ENCODE measurements around the gene SHISAL1.

- TF ChIP-seq CTCF (IDR thresholded peaks at IDR 0.05; ENCODE audit: insufficient read depth, low read length) (no peak), SPI1 (IDR thresholded peaks at IDR 0.05; ENCODE audit: borderline replicate concordance, low read depth) (no peak), REST (IDR thresholded peaks at IDR 0.05; ENCODE audit: insufficient replicate concordance, low read depth) (no peak), POLR2AphosphoS5 (IDR thresholded peaks at IDR 0.05; ENCODE audit: low read depth) (no peak)
Measured at GRCh38 chr22:44197271-44197670, 115.5 kb downstream of the SHISAL1 start.

Measured in HL-60 (cell line).